CD4-positive, alpha-beta T cell treated with Interleukin-15 for 4 hours (primary cell): ENCODE results near the gene FMC1.
A peak's percentile ranks its signal among the peaks of the same experiment; 100 is the strongest.

Experiments used
- DNase-seq: peaks from one replicate; pipeline ENCODE4 v3.0.0-alpha.2; 2020; ENCODE audit warnings: low spot score

The FMC1 gene

DNA sequence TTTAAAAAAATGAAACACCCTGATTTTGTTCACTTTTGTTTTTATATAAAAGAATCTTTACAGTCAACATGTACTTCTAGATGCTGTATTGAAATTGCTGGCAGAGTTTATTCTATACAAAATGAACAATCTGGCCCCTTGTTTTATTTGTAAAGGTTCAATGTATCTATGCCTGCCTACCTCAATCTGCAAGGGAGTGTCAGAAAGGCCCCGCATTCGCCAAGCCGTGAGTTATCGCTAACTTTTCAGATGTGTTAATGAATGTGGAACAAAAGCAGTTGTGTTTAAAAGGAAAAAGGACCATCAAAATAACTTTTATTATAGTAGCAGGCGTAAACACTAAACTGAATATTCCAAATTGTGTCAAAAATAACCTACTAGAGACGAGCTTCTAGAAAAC lies 33.1 kb downstream of the FMC1 start:
- no peak for DNase-seq

DNA sequence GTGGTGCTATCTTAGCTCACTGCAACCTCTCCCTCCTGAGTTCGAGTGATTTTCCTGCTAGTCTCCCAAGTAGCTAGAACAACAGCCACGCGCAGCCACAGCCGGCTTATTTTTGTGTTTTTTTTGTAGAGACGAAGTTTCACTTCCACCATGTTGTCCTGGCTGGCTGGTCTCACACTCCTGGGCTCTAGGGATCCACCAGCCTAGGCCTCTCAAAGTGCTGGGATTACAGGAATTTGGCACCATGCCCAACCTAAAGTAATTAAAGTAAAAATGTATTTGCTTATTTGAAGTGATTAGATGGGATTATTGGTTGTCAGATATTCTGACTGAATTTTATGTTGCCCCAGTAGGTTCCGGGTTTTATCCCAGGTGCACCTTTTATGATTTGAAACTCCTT lies 41.3 kb downstream of the FMC1 start:
- DNase-seq = no peak

DNA sequence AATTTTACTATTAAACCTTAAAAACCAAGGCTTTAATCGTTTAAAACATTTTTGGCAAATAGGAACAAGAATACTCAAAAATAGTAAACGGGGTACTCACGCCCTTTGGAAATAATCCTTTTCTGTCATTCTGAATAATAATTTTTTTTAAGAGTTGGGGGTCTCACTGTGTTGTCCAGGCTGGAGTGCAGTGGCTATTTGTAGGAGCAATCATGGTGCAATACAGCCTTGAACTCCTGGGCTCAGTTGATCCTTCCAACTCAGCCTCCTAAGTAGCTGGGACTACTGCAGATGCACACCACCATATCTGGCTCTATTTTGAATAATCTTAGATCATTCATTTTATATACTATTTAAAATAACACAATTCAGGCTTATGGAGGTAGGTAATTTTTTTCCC lies 43.5 kb downstream of the FMC1 start:
- no peak for DNase-seq

DNA sequence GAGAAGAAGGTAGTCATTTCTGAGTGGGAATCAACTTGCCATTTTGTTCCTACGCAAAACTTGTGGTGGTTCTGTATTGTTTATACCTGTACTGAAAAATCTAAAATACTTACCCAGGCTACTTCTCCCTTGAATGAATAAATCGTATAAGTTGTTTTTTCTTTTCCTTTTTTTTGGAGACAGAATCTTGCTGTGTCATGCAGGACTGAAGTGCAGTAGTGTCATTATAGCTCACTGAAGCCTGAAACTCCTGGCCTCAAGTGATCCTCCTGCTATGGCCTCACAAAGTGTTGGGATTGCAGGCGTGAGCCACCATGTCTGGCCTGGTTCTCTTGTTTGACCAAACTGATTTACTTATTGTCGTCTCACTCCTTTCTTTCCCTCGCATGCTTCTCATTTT lies 46.5 kb downstream of the FMC1 start:
- DNase-seq = no peak

DNA sequence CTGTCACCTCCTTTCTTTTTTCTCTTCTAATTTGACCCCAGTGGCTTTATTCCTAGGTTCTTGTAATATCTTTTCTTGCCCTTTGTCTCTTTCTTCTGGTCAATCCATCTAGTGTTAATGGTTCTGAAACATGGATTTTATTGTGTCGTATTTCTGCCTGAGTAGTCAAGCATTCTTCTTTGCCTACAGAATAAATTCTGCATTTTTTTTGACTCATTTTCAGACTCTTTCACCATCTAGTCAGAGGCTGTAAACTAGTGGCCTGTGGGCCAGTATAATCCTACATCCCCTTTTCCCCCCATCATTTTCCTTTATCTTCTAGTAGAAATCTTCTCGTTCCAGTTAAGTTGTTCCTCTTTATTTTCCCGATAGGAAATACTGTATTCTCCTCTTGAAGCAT lies 48.0 kb downstream of the FMC1 start:
- no peak for DNase-seq

DNA sequence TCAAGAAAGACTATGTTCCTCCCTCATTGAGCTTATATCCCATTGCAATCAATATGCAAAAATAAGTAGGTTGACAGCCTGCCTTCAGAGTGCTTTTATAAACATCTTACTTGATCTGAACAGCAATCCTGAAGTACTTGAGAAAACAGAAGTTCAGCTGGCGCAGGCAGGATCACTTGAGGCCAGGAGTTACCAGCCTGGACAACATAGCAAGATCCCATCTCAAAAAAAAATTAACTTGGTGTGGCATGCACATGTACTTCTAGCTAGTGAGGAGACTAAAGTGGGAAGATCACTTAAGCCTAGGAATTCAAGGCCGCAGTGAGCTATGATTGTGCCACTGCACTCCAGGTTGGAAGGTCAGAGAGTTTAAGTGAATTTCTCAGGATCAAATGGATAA lies 48.6 kb downstream of the FMC1 start:
- no peak for DNase-seq

DNA sequence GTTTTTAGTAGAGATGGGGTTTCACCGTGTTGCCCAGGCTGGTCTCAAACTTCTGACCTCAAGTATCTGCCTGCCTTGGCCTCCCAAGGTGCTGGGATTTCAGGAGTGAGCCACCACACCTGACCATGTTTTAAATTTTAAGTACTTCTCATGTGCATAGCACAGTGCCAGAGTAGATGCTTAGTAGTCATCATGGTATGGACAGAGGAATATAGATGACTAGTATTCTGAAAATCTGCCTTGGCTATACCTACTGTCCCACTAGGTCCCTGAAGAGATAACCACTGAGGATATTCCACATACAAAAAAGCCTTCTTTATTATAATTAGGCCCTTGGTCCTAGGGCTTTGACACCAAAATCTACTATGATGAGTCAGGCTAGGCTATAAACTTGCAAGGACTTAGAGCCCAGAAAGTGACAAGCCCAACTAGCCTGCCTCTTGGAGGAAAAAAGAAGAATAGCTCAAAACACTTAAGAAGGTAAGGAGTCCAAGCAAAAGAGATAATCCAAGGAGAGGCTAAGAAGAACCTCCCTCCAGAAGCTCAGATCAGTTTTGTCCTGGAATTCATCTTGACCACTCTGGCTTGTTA lies 52.6 kb downstream of the FMC1 start:
- no peak for DNase-seq

DNA sequence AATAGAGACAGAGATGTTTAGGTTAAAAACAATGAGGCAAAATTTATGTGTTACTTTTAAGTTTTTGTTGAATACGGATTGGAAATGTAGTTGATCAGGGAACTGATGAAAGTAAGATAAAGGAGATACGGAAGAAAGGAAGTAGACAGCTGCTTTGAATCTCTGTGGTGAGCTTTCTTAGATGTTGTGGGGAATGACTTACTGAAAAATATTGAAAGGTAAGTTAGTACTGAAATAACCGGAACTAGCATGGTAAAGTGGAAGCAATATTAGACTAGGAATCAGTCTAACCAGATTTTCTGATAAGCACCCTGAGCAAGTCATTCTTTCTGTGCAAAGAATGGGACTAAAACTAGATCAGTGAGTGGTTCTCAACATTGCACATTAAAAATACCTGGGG lies 53.4 kb downstream of the FMC1 start:
- peak; percentile 7 for DNase-seq
